HepG2 (cell line): ENCODE data around the gene ZCCHC3. TPM values are rescaled to one million over a fixed set of nuclear protein-coding genes. Genes with fewer than 3 reads are reported as not detected.

Source experiments
- ARNT2 ChIP-seq: sonication (generic); formaldehyde crosslinking; IDR thresholded peaks from 2 replicates; pipeline ENCODE4 v1.8.0; 2022; ENCODE audit warnings: mild to moderate bottlenecking, low read depth, missing genetic modification reagents, moderate library complexity
- EHMT2 ChIP-seq: fragments of 200-600 bp; sonication (generic); IDR thresholded peaks from 2 replicates; pipeline ENCODE4 v1.7.0; 2017; ENCODE audit warnings: antibody characterized with exemption, low read depth, low read length, borderline replicate concordance
- FOXK1 ChIP-seq: sonication (generic); formaldehyde crosslinking; IDR thresholded peaks from 2 replicates; pipeline ENCODE4 v1.4.0; 2020; ENCODE audit warnings: low read depth, missing genetic modification reagents, borderline replicate concordance
- FOXP1 ChIP-seq, 2 experiments: fragments of 450-650 bp in 1 of 2; IDR thresholded peaks; 2 replicates each; pipeline ENCODE4 v1.6.1; 2017 to 2018; ENCODE audit warnings: antibody characterized with exemption in 1 of 2
- RXRA ChIP-seq: sonication (generic); formaldehyde crosslinking; IDR thresholded peaks from 2 replicates; pipeline ENCODE4 v1.5.1; 2020; ENCODE audit warnings: missing genetic modification reagents
- ZFX ChIP-seq: sonication (generic); formaldehyde crosslinking; IDR thresholded peaks from 2 replicates; pipeline ENCODE4 v1.4.0; 2020; ENCODE audit warnings: mild to moderate bottlenecking, low read depth, missing genetic modification reagents, moderate library complexity
- ZNF296 ChIP-seq: sonication (generic); formaldehyde crosslinking; conservative IDR thresholded peaks from 2 replicates; pipeline ENCODE4 v1.5.0; 2020; ENCODE audit warnings: mild to moderate bottlenecking, missing genetic modification reagents
- ZNF350 ChIP-seq: sonication (generic); formaldehyde crosslinking; IDR thresholded peaks from 2 replicates; pipeline ENCODE4 v1.4.0; 2020; ENCODE audit warnings: mild to moderate bottlenecking, low read depth, missing genetic modification reagents, borderline replicate concordance
- ZNF768 ChIP-seq: sonication (generic); formaldehyde crosslinking; IDR thresholded peaks from 2 replicates; pipeline ENCODE4 v1.4.0; 2020; ENCODE audit warnings: missing genetic modification reagents
- polyA plus RNA-seq, 8 experiments: library from polyadenylated mRNA; depleted of rRNA in 3 of 8; stranded (reverse) in 7 of 8; unstranded in 1 of 8; fragments of >200 nt; fragmentation: Illumina TruSeq in 4 of 8; extraction: Trizol in 4 of 8; gene quantifications; 2 replicates each; pipeline versions ENCODE4 v1.2.1 to v1.2.3, GENCODE V29; 2011 to 2016; ENCODE audit warnings: low read depth in 4 of 8, missing spikeins in 1 of 8, mixed read lengths in 1 of 8; ENCODE audit not compliant: insufficient read depth in 1 of 8
- total RNA-seq, 5 experiments: library from RNA; depleted of rRNA; stranded (reverse); fragments of >200 nt; fragmentation: Illumina TruSeq; extraction: Trizol; gene quantifications; 2 replicates each; pipeline ENCODE4 v1.2.3, GENCODE V29; 2016; ENCODE audit warnings: low read depth in 1 of 5
- TF ChIP-seq, protein P1 (sequence below): IDR thresholded peaks from 2 replicates; pipeline ENCODE4 v1.6.1; 2018; ENCODE audit warnings: missing genetic modification reagents, mild to moderate bottlenecking, missing compliant biosample characterization
- TF ChIP-seq, protein P2 (sequence below): sonication (generic); formaldehyde crosslinking; IDR thresholded peaks from 2 replicates; pipeline ENCODE4 v1.4.0; 2020; ENCODE audit warnings: missing genetic modification reagents, borderline replicate concordance
- TF ChIP-seq, protein P3 (sequence below), 2 experiments: sonication (generic) in 1 of 2; formaldehyde crosslinking in 1 of 2; IDR thresholded peaks; 2 replicates each; pipeline versions ENCODE4 v1.4.0 to v1.6.1; 2016 to 2020; ENCODE audit warnings: borderline replicate concordance in 1 of 2, low read depth in 1 of 2, mild to moderate bottlenecking in 1 of 2, missing genetic modification reagents in 1 of 2
- TF ChIP-seq, protein P4 (sequence below): sonication (generic); formaldehyde crosslinking; IDR thresholded peaks from 2 replicates; pipeline ENCODE4 v1.4.0; 2020; ENCODE audit warnings: missing genetic modification reagents

The ZCCHC3 gene
- total and polyA plus RNA-seq, 2 of the 13 experiments (the other 11 are each of a cell fraction or from before 2014, with no cell fraction given): 46.6 to 63.0 TPM

DNA sequence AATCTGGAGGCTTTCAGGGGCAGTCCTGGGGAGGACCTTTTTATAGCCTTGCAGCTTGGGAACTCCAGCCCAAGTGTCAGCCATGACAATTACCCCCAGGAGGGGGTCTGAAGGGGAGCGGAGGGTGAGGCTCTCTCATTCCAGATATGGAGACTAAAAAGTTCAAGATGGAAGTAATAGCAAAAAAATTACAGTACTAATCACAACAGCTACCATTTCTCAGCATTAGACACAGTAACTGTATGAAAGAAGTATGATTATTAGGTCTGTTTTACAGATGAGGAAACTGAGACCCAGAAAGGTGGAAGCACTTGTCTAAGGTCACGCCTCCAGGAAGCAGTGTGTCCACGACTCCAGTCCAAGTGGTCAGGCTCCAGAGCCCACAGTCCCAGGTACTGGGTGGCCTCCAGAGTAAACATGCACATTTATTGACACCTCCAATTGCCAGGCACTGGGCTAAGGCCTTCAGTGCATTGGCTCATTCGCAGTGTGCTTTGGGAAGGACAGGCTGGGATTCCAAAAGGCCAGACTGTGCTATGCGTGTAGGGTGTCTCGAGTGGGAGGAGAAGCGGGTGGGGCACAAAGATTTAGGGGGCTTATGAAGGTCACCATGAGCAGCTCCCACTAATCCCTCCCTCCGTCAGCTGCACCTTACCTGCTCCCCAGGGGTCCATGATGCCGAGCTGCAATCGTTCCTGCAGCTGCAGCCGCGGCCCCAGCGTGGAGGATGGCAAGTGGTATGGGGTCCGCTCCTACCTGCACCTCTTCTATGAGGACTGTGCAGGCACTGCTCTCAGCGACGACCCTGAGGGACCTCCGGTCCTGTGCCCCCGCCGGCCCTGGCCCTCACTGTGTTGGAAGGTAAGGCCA is 51.8 kb downstream of the ZCCHC3 start (continued):
- TF ChIP-seq ZFX (CRISPR knock-in tag) (peak; percentile 80), FOXP1 (IDR thresholded peaks at IDR 0.05) (no peak), FOXP1 (CRISPR knock-in tag; IDR thresholded peaks at IDR 0.05) (peak; percentile 77), ZNF296 (CRISPR knock-in tag) (peak; percentile 66; the same call in 1 of the 2 replicates), RXRA (CRISPR knock-in tag) (peak; percentile 66), EHMT2 (no peak), ARNT2 (CRISPR knock-in tag) (peak; percentile 69; the same call in 1 of the 2 replicates), FOXK1 (CRISPR knock-in tag) (peak; percentile 94; the same call in 1 of the 2 replicates), ZNF768 (CRISPR knock-in tag) (0 out of 2 replicates have a peak, but pooled peaks have one; percentile 46), ZNF350 (CRISPR knock-in tag) (peak; percentile 44; the same call in 1 of the 2 replicates)
- TF ChIP-seq, protein P1, sequence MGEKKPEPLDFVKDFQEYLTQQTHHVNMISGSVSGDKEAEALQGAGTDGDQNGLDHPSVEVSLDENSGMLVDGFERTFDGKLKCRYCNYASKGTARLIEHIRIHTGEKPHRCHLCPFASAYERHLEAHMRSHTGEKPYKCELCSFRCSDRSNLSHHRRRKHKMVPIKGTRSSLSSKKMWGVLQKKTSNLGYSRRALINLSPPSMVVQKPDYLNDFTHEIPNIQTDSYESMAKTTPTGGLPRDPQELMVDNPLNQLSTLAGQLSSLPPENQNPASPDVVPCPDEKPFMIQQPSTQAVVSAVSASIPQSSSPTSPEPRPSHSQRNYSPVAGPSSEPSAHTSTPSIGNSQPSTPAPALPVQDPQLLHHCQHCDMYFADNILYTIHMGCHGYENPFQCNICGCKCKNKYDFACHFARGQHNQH (CRISPR knock-in tag): peak; percentile 63; the same call in 1 of the 2 replicates
- TF ChIP-seq, protein P2, sequence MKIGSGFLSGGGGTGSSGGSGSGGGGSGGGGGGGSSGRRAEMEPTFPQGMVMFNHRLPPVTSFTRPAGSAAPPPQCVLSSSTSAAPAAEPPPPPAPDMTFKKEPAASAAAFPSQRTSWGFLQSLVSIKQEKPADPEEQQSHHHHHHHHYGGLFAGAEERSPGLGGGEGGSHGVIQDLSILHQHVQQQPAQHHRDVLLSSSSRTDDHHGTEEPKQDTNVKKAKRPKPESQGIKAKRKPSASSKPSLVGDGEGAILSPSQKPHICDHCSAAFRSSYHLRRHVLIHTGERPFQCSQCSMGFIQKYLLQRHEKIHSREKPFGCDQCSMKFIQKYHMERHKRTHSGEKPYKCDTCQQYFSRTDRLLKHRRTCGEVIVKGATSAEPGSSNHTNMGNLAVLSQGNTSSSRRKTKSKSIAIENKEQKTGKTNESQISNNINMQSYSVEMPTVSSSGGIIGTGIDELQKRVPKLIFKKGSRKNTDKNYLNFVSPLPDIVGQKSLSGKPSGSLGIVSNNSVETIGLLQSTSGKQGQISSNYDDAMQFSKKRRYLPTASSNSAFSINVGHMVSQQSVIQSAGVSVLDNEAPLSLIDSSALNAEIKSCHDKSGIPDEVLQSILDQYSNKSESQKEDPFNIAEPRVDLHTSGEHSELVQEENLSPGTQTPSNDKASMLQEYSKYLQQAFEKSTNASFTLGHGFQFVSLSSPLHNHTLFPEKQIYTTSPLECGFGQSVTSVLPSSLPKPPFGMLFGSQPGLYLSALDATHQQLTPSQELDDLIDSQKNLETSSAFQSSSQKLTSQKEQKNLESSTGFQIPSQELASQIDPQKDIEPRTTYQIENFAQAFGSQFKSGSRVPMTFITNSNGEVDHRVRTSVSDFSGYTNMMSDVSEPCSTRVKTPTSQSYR (CRISPR knock-in tag): 0 out of 2 replicates have a peak, but pooled peaks have one; percentile 4
- TF ChIP-seq, protein P3, sequence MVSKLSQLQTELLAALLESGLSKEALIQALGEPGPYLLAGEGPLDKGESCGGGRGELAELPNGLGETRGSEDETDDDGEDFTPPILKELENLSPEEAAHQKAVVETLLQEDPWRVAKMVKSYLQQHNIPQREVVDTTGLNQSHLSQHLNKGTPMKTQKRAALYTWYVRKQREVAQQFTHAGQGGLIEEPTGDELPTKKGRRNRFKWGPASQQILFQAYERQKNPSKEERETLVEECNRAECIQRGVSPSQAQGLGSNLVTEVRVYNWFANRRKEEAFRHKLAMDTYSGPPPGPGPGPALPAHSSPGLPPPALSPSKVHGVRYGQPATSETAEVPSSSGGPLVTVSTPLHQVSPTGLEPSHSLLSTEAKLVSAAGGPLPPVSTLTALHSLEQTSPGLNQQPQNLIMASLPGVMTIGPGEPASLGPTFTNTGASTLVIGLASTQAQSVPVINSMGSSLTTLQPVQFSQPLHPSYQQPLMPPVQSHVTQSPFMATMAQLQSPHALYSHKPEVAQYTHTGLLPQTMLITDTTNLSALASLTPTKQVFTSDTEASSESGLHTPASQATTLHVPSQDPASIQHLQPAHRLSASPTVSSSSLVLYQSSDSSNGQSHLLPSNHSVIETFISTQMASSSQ (IDR thresholded peaks at IDR 0.05; ENCODE audit: low read depth): 0 out of 2 replicates have a peak, but pooled peaks have one; percentile 15
- TF ChIP-seq, protein P3 (CRISPR knock-in tag; IDR thresholded peaks at IDR 0.05; ENCODE audit: borderline replicate concordance): peak; percentile 33; the same call in 1 of the 2 replicates
- TF ChIP-seq, protein P4, sequence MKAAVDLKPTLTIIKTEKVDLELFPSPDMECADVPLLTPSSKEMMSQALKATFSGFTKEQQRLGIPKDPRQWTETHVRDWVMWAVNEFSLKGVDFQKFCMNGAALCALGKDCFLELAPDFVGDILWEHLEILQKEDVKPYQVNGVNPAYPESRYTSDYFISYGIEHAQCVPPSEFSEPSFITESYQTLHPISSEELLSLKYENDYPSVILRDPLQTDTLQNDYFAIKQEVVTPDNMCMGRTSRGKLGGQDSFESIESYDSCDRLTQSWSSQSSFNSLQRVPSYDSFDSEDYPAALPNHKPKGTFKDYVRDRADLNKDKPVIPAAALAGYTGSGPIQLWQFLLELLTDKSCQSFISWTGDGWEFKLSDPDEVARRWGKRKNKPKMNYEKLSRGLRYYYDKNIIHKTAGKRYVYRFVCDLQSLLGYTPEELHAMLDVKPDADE (CRISPR knock-in tag): no peak
